Measurements from ENCODE around the gene XYLT1.

DNA sequence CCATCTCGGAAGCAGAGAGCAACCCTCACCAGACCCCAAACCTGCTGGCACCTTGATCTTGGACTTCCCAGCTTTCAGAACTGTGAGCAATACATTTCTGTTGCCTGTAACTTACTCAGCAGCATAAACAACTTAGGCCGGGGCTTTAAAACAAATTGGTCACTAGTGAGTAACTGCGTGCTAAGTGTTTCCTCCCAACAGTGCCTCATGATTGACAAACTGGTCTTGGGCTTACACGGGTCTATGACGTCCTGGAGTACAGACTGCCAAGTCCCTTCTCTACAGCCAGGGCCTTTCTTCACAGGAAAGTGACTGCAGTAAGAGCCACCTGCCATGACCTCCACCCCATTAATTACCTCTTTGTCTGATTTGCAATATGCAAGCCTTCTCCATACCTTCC, 136.7 kb downstream of the XYLT1 start:
- TF ChIP-seq, protein P1, sequence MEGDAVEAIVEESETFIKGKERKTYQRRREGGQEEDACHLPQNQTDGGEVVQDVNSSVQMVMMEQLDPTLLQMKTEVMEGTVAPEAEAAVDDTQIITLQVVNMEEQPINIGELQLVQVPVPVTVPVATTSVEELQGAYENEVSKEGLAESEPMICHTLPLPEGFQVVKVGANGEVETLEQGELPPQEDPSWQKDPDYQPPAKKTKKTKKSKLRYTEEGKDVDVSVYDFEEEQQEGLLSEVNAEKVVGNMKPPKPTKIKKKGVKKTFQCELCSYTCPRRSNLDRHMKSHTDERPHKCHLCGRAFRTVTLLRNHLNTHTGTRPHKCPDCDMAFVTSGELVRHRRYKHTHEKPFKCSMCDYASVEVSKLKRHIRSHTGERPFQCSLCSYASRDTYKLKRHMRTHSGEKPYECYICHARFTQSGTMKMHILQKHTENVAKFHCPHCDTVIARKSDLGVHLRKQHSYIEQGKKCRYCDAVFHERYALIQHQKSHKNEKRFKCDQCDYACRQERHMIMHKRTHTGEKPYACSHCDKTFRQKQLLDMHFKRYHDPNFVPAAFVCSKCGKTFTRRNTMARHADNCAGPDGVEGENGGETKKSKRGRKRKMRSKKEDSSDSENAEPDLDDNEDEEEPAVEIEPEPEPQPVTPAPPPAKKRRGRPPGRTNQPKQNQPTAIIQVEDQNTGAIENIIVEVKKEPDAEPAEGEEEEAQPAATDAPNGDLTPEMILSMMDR (IDR thresholded peaks at IDR 0.05) = no peak
- TF ChIP-seq SIN3A (IDR thresholded peaks at IDR 0.05; ENCODE audit: borderline replicate concordance, low read depth, low read length) = no peak
- TF ChIP-seq, protein P2, sequence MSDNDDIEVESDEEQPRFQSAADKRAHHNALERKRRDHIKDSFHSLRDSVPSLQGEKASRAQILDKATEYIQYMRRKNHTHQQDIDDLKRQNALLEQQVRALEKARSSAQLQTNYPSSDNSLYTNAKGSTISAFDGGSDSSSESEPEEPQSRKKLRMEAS (IDR thresholded peaks at IDR 0.05; ENCODE audit: low read depth) = no peak
- no peak for TF ChIP-seq GATA2 (CRISPR knock-in tag; IDR thresholded peaks at IDR 0.05)

All from SK-N-SH (cell line).